Posterior vena cava (tissue), 2 donors: Measurements from ENCODE around the gene TTC7B. TPM values are rescaled to one million over a fixed set of nuclear protein-coding genes. Genes with fewer than 3 reads are reported as not detected.

Experiments used
- DNase-seq: peaks from one replicate; pipeline ENCODE4 v3.0.0-alpha.2; 2020; ENCODE audit warnings: low spot score
- intact Hi-C, 2 donors: fragments of 100-400 bp; cut with DNase I; formaldehyde crosslinking; loops; one replicate each; pipeline versions ENCODE4 v1.14.1 to v1.14.2; 2022 to 2023
- total RNA-seq, 2 donors: library from RNA; stranded (reverse); fragmentation: NEBNext Ultra II Directional; extraction: Animal tissue kit (Norgen Biotek cat#: 25700); gene quantifications; one replicate each; pipeline ENCODE4 v1.2.1, GENCODE V29; 2021
- donor health status: DM: yes; HTN: yes; CAD: no.
- donor health status: DM: yes; HTN: yes; CAD: no.

The TTC7B gene
- total RNA-seq, 2 donors from 2014 or later: 60.5 to 75.7 TPM

- intact Hi-C loops: loop anchor here in 1 of 2 donors (1.0 kb wide), 1 partner anchor 63 kb away; no protein-coding TSS in a partner anchor
- peak; percentile 66 for DNase-seq
Observed at GRCh38 chr14:90579088-90579487, 237.1 kb downstream of the TTC7B start.

DNA sequence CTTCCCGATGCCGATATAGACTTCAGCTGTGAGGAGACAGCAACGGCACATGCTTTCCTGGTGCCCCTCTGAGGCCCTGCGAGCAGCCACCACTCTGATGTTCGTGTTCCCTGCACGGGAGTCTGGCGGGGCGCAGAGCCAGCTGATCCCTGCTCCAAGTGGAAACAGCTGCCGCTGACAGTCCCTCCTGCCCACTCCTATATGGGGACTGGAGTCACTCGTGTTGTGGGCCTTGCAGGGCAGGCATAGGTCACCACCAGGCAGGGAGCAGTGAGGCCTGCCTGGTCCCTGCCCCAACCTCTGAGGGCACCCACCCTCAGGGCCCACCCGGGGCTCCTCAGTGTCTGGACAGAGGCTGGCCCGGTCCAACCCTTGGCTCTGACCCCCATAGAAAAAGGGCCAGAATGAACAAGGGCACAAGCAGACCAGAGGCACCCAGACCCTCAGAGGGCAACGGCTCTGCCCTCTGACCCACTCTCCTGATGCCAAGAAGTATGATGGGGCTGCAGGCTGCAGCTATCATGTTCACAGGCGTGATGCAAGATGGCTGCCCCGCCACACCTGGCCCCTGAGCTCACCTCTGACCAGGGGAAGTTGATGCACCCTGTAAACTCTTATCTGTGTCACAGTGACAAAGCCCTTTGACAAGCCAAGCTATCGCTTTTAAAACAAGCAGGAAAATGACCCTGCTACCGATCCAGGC lies 237.8 kb downstream of the TTC7B start:
- DNase-seq: peak; percentile 68

DNA sequence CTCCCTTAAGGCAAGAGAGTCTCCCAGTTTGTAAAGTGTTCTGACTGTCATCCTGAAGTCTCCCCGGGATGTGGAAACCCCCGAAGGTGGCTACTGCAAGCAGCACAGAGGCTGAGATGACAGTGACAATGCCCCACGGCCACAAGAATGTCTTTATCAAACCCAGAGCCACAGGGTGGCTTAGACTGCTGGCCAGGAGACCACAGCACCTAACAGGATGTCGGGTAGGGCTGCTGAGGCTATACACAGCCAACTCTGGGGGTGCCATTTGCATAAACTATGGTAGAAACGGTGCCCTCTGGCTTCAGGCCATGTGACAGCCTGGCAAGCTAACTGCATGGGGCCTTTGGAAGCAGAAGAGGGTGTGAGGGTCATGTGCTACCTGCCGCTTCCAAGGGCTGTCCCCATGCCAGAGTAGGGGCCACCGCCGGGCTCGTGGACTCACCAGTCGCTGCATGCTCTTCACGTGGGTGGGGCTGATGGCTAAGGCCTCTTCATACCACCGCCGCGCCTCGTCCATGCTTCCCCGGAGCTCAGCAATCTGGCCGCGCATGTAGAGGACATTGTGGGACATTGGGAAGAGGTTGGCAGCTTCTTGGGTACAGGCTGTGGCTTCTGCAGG lies 238.5 kb downstream of the TTC7B start:
- peak; percentile 72 for DNase-seq
- intact Hi-C loops: no loop called here

More for the DNA sequence above, 237.8 kb downstream of the TTC7B start:
- intact Hi-C loops: no loop called here

GRCh38 chr14:90576981-90577660 lies 239.1 kb downstream of the TTC7B start:
- DNase-seq: peak; percentile 80
- intact Hi-C loops: no loop called here

DNA sequence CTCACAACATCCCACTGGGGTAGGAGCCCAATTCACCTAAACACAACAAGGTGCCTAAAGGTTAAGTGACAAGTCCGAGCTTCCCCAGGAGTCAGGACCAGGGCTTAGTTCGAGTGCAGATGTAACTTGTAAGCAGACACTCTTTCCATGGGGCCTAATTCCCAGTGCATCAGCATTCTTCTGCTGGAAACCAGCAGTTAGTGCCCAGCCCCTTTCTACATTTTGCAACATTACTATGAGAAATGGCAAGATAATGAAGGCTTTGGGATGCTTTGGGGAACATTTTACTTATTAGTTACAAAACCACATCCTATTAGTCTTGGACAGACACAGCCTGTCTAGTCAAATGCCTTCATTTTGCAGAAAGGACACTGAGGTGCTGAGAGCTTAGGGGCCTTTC lies 239.6 kb downstream of the TTC7B start:
- intact Hi-C loops: no loop called here
- peak; percentile 57 for DNase-seq

GRCh38 chr14:90575781-90576180 lies 240.4 kb downstream of the TTC7B start:
- intact Hi-C loops: no loop called here

DNA sequence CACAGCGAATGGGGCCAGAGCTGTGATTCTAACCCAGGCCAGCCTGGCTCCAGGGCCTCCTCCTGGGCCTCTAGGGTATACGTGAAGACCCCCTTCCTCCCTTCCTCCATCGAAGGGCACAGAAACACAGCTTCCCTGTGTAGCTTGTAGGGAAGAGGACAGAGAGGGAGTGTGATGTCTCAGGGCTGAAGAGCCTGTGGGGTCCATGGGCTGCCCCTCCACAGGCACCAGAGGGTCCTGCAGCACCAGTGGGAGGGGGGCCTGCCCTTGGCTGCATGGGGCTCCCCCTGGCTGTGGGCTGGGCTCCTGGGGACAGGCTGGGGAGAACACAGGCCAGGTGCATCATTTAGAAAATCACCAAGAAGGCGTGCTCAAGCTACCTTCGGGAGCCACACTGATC lies 240.9 kb downstream of the TTC7B start:
- intact Hi-C loops: no loop called here
- DNase-seq: peak; percentile 46

More at GRCh38 chr14:90575781-90576180, 240.4 kb downstream of the TTC7B start:
- peak; percentile 14 for DNase-seq

DNA sequence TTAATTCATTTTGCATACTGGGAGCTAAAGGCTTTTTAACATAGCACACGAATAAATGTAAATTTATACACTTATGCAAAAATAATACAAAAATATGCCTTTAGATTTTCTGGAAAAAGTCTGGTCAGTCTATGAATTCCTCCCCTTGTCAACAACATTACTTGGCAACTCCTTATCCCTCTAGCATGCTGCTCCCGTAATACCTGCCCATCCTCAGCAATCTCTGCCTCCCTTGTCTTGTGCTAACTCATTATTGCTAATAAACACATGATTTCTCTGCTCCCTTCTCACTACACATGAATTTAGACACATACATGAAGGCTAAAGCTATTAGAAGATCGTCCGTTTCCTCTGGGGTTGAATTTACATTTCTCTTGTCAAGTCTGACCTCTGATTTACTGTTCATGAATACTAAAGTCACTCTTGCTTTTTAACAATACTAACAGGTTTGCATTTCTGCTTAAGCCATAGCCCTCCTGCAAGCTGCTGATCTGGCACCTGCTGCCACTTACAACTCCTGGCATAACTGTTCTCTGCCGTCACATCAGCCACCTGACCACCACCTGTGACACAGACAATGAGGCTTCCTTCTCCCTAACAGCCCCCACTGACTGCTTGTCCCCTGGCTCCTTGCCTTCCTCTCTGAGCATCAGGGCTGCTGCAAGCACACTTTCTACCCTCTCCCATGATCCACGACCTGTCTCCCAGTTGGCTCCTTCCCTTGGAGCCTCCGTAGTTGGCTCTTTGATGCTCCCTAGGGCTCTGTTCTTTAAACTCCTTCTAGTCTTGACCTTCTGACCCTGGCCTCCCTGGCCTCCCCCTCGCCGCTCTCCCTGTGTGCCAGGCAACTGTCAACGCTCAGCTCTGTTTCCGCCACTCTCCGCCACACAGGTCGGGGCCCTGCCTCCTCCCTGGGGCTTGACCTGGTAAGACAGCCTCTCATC lies 241.8 kb downstream of the TTC7B start:
- intact Hi-C loops: no loop called here
- DNase-seq: peak; percentile 74

DNA sequence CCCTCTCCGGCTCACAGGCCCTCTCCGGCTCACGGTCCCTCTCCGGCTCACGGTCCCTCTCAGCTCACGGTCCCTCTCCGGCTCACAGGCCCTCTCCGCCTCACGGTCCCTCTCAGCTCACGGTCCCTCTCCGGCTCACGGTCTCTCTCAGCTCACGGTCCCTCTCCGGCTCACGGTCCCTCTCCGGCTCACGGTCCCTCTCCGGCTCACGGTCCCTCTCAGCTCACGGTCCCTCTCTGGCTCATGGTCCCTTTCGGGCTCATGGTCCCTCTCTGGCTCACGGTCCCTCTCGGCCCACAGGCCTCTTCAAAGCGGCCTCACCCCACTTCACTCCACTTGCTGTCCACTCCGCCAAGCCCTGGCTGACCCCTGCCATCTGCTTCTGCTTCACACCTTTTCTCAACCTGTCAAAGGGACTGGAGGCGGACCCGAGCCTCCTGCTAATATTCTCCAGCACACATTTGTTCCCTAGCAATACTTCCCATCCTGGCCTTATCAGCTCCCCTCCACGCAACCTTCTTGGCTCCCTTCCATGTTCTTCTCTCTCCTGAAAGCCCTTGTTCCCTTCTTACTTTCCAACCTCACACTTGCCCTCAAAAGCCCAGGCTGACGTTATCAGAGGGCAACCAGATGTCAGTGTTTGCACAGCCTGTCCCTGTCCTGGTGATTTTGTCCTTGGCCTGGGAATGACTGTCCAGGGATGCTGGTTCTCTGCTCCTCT lies 242.7 kb downstream of the TTC7B start:
- intact Hi-C loops: no loop called here
- peak; percentile 74 for DNase-seq

DNA sequence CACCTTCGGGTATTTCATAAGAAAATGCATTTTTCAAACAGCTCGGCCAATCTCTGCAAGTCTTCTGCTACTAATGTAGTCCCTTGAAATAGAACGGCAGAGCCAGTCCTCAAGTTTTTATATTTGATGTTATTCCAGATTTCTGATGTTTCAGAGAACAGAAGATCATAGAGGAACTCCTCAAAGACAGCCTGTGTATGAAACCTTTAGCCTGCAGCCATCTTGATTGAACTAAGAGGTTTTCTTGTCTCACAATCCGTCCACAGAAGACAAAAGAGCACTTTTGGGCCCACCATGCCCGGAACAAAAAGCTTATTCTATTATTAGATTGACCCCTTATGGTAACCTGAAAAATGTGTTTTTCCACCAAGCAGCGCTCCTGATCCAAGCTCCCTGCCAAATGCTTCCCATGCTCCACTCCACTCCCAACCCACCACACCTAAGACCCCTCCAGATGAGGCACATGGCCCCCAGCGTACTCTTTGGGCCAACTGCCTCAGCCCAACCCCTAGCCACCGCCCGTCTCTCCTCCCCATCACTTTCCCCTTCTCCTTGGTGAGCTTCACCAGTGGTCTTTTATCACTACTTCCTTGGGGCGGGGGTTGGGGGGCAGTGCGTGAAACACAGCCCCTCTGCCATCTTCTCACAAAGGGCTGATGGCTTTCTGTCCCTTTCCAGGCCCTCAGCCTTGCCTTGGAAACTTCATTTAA lies 243.6 kb downstream of the TTC7B start:
- peak; percentile 60 for DNase-seq
- intact Hi-C loops: no loop called here

DNA sequence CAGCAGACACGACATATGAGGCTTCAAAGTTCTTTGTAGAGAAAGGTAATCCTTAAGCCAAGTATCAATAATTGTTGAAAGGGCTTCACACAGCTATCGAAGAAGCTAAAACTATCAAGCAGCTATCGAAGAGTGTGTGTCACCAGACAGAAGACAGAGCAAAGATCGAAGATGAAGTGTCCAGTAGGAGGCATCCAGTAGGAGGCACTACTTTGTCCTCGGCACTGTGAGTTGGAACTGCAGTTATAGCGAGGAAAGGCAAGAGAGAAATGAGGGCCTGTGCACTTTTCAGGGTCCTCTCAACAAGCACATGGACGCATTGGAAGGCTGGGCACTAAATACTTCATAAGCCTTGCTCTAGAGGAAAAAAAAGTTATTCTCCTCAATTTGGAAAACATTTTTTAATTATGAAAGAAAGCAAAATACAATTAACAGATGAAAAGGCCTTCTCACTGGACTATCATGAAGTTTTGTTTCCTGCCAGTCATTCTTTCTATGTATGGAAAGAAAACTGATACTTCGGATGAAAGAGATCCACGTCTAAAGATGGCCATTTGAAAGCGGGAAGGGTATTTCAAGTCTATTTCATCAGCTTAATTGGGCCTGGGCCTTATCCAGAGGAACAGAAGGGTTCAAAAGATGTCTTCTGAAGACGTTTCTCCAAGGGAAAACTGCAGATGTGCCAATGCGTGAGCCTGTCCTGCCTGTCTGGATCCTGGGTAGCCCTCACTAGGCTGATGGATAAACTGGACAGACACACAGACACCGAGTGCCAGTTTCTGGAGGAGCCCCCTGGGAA lies 244.9 kb downstream of the TTC7B start:
- no peak for DNase-seq
- intact Hi-C loops: no loop called here

- DNase-seq: no peak
- intact Hi-C loops: no loop called here
Observed at GRCh38 chr14:90570461-90570860, 245.8 kb downstream of the TTC7B start.

DNA sequence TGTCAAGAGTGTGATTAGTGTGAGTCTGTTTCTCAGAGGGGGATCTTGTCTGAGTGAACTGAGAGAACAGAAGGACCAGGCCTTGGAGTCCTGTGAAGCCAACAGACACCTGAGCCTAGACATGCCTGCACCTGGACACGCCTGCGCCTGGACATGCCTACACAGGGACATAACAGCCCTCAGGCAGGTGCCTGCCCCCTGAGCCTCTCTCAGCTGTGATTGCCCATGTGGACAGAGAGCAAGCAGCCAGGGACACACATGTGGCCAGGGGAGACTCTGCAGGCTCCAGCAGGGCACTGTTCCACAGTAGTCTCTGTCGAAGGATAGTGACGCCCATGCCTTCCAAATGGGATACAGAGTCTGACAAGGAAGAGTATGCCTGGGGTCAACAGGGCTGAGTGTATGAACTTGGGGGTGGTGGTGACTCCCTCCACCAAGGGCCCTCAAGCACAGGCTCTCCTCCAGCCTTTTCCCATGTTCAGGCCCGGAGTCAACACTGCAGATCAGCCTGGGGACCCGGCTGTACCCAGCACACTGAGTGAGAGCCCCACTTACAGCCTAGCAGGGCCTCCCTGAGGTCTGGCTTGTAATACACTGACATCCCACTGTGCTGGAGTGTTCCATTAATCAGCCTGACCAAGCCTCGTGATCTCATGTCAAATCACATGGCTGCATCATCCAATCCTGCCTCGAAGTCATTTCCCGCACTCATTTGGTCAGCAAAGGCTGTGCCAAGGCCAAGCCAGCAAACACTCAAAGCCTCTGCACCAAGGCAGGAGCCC lies 246.4 kb downstream of the TTC7B start:
- intact Hi-C loops: no loop called here
- DNase-seq: no peak

DNA sequence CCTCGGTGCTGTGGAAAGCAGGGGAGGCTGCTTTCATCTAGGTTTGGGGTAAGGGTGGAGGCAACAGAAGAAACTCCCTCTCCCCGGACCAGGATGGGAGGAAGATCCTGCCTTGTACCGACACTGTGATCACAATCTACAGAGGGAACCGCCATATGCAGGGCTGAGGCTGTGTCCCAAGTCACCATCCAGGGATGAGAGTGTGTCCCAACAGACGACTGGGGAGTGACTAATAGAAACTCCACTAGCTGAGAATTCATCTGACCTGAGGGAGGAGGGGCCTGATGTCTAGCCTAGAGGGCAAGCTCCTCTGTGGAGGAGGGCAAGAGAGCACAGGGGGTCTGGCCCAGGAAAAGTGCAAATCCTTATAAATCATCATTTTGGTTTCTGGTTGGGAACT lies 247.0 kb downstream of the TTC7B start:
- DNase-seq: no peak
- intact Hi-C loops: no loop called here

GRCh38 chr14:90568405-90568804 lies 247.8 kb downstream of the TTC7B start:
- DNase-seq: no peak
- intact Hi-C loops: no loop called here

DNA sequence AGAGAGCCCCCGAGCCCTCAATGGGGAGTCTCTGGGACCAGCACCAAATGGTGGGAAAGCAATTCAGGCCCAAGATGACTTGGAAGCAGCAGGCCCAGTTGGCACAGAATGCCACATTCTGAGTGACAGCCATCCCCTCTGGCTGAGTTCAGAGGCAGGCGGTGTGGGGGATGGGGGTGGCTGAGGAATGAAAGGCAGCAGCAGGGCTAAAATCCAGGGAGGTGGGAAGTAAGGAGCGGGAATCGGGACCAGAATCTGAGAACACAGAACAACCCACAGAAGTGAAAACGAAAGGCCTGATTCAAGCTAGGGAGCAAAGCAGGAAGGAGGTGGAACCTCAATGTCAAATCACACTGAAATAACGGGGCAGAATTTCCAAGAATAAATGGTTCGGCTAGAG lies 248.2 kb downstream of the TTC7B start:
- DNase-seq: no peak

GRCh38 chr14:90567191-90567590 lies 249.0 kb downstream of the TTC7B start:
- intact Hi-C loops: no loop called here
- DNase-seq: no peak

More for the DNA sequence above, 248.2 kb downstream of the TTC7B start:
- intact Hi-C loops: no loop called here
